HCT116 (cell line): ENCODE data around the gene DEFB126. TPM values are rescaled to one million over a fixed set of nuclear protein-coding genes. Genes with fewer than 3 reads are reported as not detected.

Experiments
- ATAC-seq: fragments of 200-7000 bp; cut with Tn5 transposase; 2 replicates; pipeline ENCODE4 v1.9.1; 2020; ENCODE audit warnings: mild to moderate bottlenecking, moderate library complexity
- BruUV-seq: library from RNA; stranded (reverse); fragments of 400-500 nt; replicated peaks from 2 replicates; lab custom pipeline; 2021; lab: Mats Ljungman, UMichigan
- CTCF ChIA-PET: fragments of 300-600 bp; sonication (Branson Sonifier 250); formaldehyde crosslinking; loops from one replicate; lab custom pipeline; 2021; ENCODE audit warnings: antibody characterized with exemption; lab: Charles Lee
- POLR2A ChIA-PET: fragments of 300-600, 350-600 bp; sonication (Branson Sonifier 250); formaldehyde crosslinking; loops from one replicate; lab custom pipeline; 2021; ENCODE audit warnings: antibody characterized with exemption; lab: Charles Lee
- RAD21 ChIA-PET, 2 experiments: fragments of 300-600 bp; sonication (Branson Sonifier 250); formaldehyde crosslinking; loops; one replicate each; lab custom pipeline; 2023; ENCODE audit warnings: low total read pairs in 2 of 2; ENCODE audit not compliant: uncharacterized antibody in 2 of 2, unreplicated experiment in 2 of 2, low non-redundant PET in 1 of 2; lab: Charles Lee
- DNase-seq: peaks from one replicate; pipeline ENCODE4 v3.0.0-alpha.2; 2010; ENCODE audit warnings: low read depth, low spot score
- H2AFZ ChIP-seq: fragments of 200-600 bp; shearing (Covaris generic), sonication (generic); 2 replicates; pipeline ENCODE4 v1.6.1; 2017; ENCODE audit warnings: low read depth, mixed run types, mixed read lengths, antibody characterized with exemption, low read length; ENCODE audit not compliant: poor library complexity, severe bottlenecking
- H3K27ac ChIP-seq: 2 replicates; pipeline ENCODE4 v1.5.1; 2012; ENCODE audit warnings: low read depth, low read length
- H3K27me3 ChIP-seq: fragments of 200-600 bp; sonication (generic); 2 replicates; pipeline ENCODE4 v1.6.1; 2016; ENCODE audit warnings: mixed run types, low read length, mixed read lengths; ENCODE audit not compliant: insufficient read depth
- H3K36me3 ChIP-seq, 2 experiments: fragments of 200-500 bp in 1 of 2; fragments of 200-600 bp in 1 of 2; sonication (Bioruptor generic) in 1 of 2; sonication (generic) in 1 of 2; 2 replicates each; pipeline versions ENCODE4 v1.5.1 to v1.6.1; 2014 to 2016; ENCODE audit warnings: low read length in 2 of 2, inconsistent platforms in 1 of 2, mixed read lengths in 1 of 2, mixed run types in 1 of 2; ENCODE audit not compliant: insufficient read depth in 2 of 2, control insufficient read depth in 1 of 2
- H3K4me1 ChIP-seq, 2 experiments: fragments of 200-600 bp in 1 of 2; sonication (generic) in 1 of 2; 2 replicates each; pipeline versions ENCODE4 v1.5.1 to v1.6.1; 2012 to 2017; ENCODE audit warnings: low read length in 2 of 2, inconsistent platforms in 1 of 2, mild to moderate bottlenecking in 1 of 2, mixed read lengths in 1 of 2, mixed run types in 1 of 2, moderate library complexity in 1 of 2; ENCODE audit not compliant: insufficient read depth in 2 of 2, control insufficient read depth in 1 of 2
- H3K4me2 ChIP-seq: fragments of 200-600 bp; sonication (generic); 2 replicates; pipeline ENCODE4 v1.6.1; 2017; ENCODE audit warnings: mixed run types, low read length, mixed read lengths
- H3K4me3 ChIP-seq, 2 experiments: fragments of 200-600 bp in 1 of 2; sonication (generic) in 1 of 2; replicated peaks in 1 of 2; 2 replicates each; pipeline ENCODE4 v1.5.1; 2011 to 2016; ENCODE audit warnings: low read length in 2 of 2, control low read depth in 1 of 2, low read depth in 1 of 2, mild to moderate bottlenecking in 1 of 2, mixed read lengths in 1 of 2, mixed run types in 1 of 2
- H3K79me2 ChIP-seq: fragments of 200-600 bp; sonication (generic); 2 replicates; pipeline ENCODE4 v1.6.1; 2017; ENCODE audit warnings: mild to moderate bottlenecking, mixed run types, low read length, moderate library complexity, mixed read lengths; ENCODE audit not compliant: insufficient read depth
- H3K9ac ChIP-seq: fragments of 200-600 bp; sonication (generic); 2 replicates; pipeline ENCODE4 v1.6.1; 2016; ENCODE audit warnings: low read length, mixed read lengths
- H3K9me2 ChIP-seq: fragments of 200-600 bp; sonication (generic), shearing (Covaris generic); 2 replicates; pipeline ENCODE4 v1.6.1; 2017; ENCODE audit warnings: mixed run types, mild to moderate bottlenecking, moderate library complexity; ENCODE audit not compliant: insufficient read depth
- H3K9me3 ChIP-seq, 2 experiments: fragments of 200-500 bp in 1 of 2; fragments of 200-600 bp in 1 of 2; sonication (Bioruptor generic) in 1 of 2; sonication (generic) in 1 of 2; 2 replicates each; pipeline ENCODE4 v1.6.1; 2014 to 2017; ENCODE audit warnings: low read length in 2 of 2, mixed read lengths in 2 of 2, inconsistent platforms in 1 of 2, low read depth in 1 of 2, mild to moderate bottlenecking in 1 of 2, mixed run types in 1 of 2, moderate library complexity in 1 of 2; ENCODE audit not compliant: control insufficient read depth in 1 of 2, insufficient read depth in 1 of 2
- H4K20me1 ChIP-seq: fragments of 200-600 bp; sonication (generic), shearing (Covaris generic); 2 replicates; pipeline ENCODE4 v1.6.1; 2017; ENCODE audit warnings: mixed run types, mild to moderate bottlenecking, moderate library complexity; ENCODE audit not compliant: insufficient read depth
- ATF3 ChIP-seq: IDR thresholded peaks from 2 replicates; pipeline ENCODE4 v1.6.1; 2012
- CBX3 ChIP-seq: IDR thresholded peaks from 2 replicates; pipeline ENCODE4 v1.6.1; 2012; ENCODE audit warnings: low read depth
- CEBPB ChIP-seq: IDR thresholded peaks from 2 replicates; pipeline ENCODE4 v1.6.1; 2012; ENCODE audit warnings: low read depth
- EZH2 ChIP-seq: fragments of 200-600 bp; sonication (generic); IDR thresholded peaks from 2 replicates; pipeline ENCODE4 v1.6.1; 2017; ENCODE audit warnings: antibody characterized with exemption, mixed run types
- EZH2phosphoT487 ChIP-seq: fragments of 200-600 bp; IDR thresholded peaks from 2 replicates; pipeline ENCODE4 v1.6.1; 2018; ENCODE audit warnings: antibody characterized with exemption, borderline replicate concordance
- MAX ChIP-seq: IDR thresholded peaks from 2 replicates; pipeline ENCODE4 v1.6.1; 2012
- POLR2A ChIP-seq: IDR thresholded peaks from 2 replicates; pipeline ENCODE4 v1.7.0; 2011; ENCODE audit warnings: borderline replicate concordance; ENCODE audit not compliant: insufficient read depth, insufficient read length; ENCODE audit errors: extremely low read depth
- REST ChIP-seq: IDR thresholded peaks from 2 replicates; pipeline ENCODE4 v1.6.1; 2012; ENCODE audit warnings: low read depth
- SIN3A ChIP-seq: IDR thresholded peaks from 2 replicates; pipeline ENCODE4 v1.6.1; 2012; ENCODE audit warnings: low read depth
- SP1 ChIP-seq: IDR thresholded peaks from 2 replicates; pipeline ENCODE4 v1.6.1; 2012; ENCODE audit warnings: low read depth
- SRF ChIP-seq: IDR thresholded peaks from 2 replicates; pipeline ENCODE4 v1.6.1; 2012; ENCODE audit warnings: low read depth
- TCF7L2 ChIP-seq: IDR thresholded peaks from 2 replicates; pipeline ENCODE4 v1.7.0; 2011; ENCODE audit warnings: borderline replicate concordance, inconsistent platforms; ENCODE audit not compliant: insufficient read depth, insufficient read length; ENCODE audit errors: extremely low read depth
- ZFX ChIP-seq: fragments of 450-650 bp; IDR thresholded peaks from 2 replicates; pipeline ENCODE4 v1.6.1; 2017
- ZNF274 ChIP-seq: fragments of 200-500 bp; sonication (Bioruptor generic); IDR thresholded peaks from 2 replicates; pipeline ENCODE4 v1.6.1; 2014; ENCODE audit warnings: mild to moderate bottlenecking, low read depth, low read length, inconsistent platforms
- intact Hi-C: fragments of 100-400 bp; cut with micrococcal nuclease; formaldehyde crosslinking; loops from 2 replicates; pipeline ENCODE4 v1.10.0; 2022
- total RNA-seq: library from RNA; stranded (reverse); gene quantifications from one replicate; pipeline ENCODE4 v1.2.1, GENCODE V29; 2021; ENCODE audit not compliant: unreplicated experiment

Gene DEFB126
- total RNA-seq, 1 experiment from 2014 or later: not detected

- TF ChIP-seq CEBPB: no peak
Observed at GRCh38 chr20:184288-184687, 41.9 kb downstream of the DEFB126 start (continued).

DNA sequence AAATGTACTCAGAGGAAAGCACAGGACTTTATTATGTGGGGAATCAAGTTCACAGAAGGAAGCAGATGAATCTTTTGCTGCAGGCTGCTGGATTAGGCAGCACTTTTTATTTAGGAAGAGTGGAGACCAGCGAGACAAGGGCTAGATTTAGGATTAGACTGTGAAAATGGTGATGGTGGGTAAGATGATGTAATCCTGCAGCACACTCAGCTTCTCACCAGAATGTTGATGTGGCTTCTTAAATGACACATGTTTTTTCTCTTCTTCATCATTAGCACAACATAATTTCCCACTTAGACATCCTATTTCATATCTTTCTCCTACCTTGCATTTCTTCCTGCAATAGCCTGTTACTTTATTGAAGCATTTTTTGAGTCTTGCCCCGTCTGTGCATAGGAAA is 45.3 kb downstream of the DEFB126 start:
- ChIA-PET POLR2A (no interaction called here), RAD21 (no interaction called here), CTCF (no interaction called here)
- ATAC-seq (no peak), DNase-seq (no peak)
- Histone ChIP-seq H2AFZ (no peak overlapping the region), H3K4me1 (no peaks in the 10 kb centered on the region), H3K9ac (no peak overlapping the region), H4K20me1 (no peaks in the 10 kb centered on the region), H3K4me3 (no peak overlapping the region), H3K27me3 (0 out of 2 replicates have a peak, but pooled peaks cover 7% of the 10 kb centered on the region), H3K27ac (no peak overlapping the region), H3K9me2 (no peaks in the 10 kb centered on the region), H3K36me3 (no peaks in the 10 kb centered on the region), H3K9me3 (no peaks in the 10 kb centered on the region), H3K79me2 (no peaks in the 10 kb centered on the region), H3K4me2 (no peak overlapping the region)
- TF ChIP-seq TCF7L2 (no peak), SIN3A (no peak), ZFX (no peak)
- BruUV-seq: no TSS peak
- intact Hi-C loops: no loop called here

DNA sequence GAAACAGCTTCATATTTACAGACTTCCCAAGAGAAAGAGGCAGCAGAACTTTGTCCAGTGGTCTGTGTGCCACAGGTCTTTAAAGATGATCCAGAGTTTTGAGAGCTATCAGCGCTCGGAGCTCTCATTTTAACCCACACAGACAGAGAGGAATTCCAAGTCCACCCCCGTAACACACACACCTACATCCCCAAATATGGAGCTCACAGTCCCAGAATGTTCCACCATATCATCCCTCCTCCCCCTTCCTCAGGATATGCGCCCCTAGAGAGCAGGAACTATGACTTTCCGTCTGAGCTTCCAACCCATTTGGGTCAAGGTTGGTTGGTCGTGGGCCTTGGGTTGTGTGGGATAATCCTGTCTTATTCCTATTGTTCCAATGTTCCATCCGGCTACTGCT is 47.2 kb downstream of the DEFB126 start, which contains the start of gene DEFB128:
TSS of gene DEFB128 (minus strand) at position 101 of the 400 bp plus-strand sequence. CDS start at position 13, 88 bp downstream.
- Histone ChIP-seq H3K9me2 (no peaks in the 10 kb centered on the region), H3K9ac (no peak within 1 kb of the TSS), H3K27me3 (0 out of 2 replicates have a peak, but pooled peaks cover 7% of the 10 kb centered on the region), H3K4me1 (no peaks in the 10 kb centered on the region), H3K27ac (no peak within 1 kb of the TSS), H3K4me3 (no peak within 1 kb of the TSS), H3K79me2 (no peaks in the 10 kb centered on the region), H4K20me1 (no peaks in the 10 kb centered on the region), H2AFZ (no peak within 1 kb of the TSS), H3K36me3 (no peaks in the 10 kb centered on the region), H3K4me2 (no peak within 1 kb of the TSS), H3K9me3 (no peaks in the 10 kb centered on the region)
- ChIA-PET CTCF (no interaction called here), POLR2A (no interaction called here), RAD21 (no interaction called here)
- ATAC-seq (no peak), DNase-seq (no peak)
- intact Hi-C loops: no loop called here
- BruUV-seq: no TSS peak
- TF ChIP-seq EZH2 (no peak), CBX3 (no peak), SP1 (no peak), POLR2A (no peak), MAX (no peak), REST (no peak), SRF (no peak), TCF7L2 (no peak), EZH2phosphoT487 (no peak), SIN3A (no peak), ATF3 (no peak), ZNF274 (no peak), CEBPB (no peak), ZFX (no peak)
